GM18870 (cell line): ENCODE data around the gene COX14.
"Not testable (repeated sequence)": the region's sequence is repeated elsewhere in the genome, so short reads cannot be mapped to it uniquely, and the experiment has no call there.

ENCODE experiments used
- ATAC-seq: cut with Tn5 transposase; IDR thresholded peaks from one replicate; pipeline ENCODE4 v1.9.1; 2021; ENCODE audit warnings: moderate library complexity; ENCODE audit not compliant: unreplicated experiment

Gene COX14

DNA sequence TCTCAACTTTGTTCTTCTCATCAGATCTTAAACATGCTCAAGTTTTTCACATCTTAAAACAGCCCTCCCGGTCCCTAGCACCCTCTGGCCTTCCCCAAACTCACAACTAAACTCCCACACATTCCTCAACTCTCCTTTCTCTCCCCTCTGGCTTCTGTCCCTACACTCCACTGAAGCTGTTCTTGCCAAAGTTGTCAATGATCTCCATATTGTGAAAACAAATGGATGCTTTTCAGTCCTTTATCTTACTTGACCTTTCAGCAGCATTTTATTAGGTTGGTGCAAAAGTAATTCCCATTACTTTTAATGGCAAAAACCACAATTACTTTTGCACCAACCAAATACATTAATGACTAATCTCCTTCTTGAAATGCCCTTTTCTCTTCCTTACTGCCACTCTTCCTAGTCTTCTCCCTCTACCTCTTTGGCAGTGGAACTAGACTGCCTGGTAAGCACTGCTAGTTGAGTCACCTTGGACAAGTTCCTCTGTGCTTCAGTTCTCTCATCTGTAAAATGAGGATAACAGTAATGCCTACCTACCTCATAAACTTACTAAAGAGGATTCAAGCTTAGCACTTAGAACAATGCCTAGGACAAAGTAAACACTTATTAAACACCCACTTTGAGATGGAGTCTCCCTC is 39.1 kb downstream of the COX14 start:
- no peak for ATAC-seq

DNA sequence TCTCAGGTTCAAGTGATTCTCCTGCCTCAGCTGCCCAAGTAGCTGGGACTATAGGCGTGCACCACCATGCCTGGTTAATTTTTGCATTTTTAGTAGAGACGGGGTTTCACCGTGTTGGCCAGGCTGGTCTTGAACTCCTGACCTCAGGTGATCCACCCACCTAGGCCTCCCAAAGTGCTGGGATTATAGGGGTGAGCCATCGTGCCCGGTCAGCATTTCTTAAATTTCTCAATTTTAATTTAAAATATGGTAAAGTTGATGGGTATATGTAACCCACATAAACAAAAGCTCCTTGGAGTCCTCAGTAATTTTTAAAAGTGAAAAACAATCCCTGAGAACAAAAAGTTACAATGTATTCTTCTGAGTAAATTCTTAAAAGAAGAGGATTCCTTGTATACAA is 42.9 kb downstream of the COX14 start:
- not testable (repeated sequence) for ATAC-seq

DNA sequence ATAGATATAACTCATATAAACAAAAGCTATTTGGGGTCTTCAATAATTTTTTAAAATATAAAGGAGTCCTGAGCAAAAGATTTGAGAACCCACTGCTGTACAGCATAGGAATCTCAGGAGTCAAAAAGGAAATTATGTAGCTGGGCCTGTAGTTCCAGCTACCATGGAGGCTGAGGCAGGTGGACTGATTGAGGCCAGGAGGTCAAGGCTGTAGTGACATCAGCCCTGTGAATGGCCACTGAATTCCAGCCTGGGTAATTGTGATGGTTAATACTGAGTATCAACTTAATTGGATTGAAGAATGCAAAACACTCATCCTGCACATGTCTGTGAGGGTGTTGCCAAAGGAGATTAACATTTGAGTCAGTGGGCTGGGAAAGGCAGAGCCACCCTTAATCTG is 44.6 kb downstream of the COX14 start:
- no peak for ATAC-seq

DNA sequence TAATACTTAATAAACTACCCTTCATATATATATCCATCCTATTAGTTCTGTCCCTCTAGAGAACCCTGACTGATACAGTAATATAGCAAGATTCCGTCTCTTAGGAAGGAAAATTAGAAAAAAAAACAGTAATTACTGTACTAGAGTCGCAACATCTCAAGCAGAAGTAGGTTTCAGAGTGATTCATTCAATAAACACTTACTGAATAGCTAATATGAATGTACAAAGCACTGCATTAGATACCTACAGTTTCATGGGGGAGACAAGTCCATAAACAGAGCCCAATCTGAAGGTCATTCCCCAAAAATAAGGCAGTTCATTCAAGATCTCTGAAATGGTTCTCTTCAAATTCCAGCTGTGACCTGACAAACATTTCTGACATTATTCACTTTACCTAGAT is 45.2 kb downstream of the COX14 start:
- ATAC-seq: no peak

DNA sequence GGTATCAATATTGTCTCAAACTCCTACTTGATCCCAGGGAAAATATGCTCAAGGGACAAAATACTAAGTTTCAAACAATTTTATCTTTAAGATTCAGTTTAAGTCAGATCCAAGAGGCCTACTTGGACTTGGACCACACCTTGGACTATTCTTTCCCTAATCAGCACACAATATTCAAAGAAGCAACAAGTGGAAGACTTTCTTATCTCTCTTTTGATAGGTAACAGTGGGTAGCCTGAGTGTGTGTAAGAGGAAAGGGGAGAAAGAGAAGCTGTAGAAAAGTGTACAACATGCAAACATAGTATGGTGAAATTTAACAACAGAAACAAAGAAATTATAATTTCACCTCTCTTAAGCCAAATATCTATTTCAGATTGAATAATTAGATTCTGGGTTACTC is 48.6 kb downstream of the COX14 start:
- ATAC-seq: no peak

DNA sequence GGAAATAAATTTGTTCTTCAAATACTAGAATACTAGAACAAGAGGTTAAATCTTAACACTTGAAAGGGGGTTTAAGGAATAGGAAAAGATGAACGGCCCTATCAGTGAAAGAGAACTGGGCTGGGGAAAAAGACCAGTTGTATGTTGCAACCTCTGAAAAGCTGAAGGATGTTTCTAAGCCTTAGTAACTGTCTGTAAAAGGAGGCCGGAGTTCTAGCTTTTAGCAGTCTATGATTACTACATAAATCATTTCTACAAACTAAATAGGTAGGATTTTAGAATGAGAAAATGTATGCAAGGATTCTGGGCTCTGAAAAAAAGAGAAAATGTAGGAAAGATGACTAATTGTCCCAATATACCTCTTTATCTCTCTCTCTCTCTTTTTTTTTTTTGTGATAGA is 50.2 kb downstream of the COX14 start:
- ATAC-seq: no peak

DNA sequence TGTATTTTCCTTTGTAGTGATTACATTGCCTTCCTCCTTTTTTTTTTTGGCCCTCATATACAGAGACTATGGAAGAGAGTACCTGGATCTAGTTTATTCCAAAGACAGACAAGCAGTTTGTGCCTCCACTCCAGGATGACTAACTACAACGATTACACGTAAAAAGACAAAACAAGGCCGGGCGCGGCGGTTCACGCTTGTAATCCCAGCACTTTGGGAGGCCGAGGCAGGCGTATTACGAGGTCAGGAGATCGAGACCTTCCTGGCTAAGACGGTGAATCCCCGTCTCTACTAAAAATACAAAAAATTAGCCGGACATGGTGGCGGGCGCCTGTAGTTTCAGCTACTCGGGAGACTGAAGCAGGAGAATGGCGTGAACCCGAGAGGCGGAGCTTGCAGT is 52.9 kb downstream of the COX14 start:
- no peak for ATAC-seq

DNA sequence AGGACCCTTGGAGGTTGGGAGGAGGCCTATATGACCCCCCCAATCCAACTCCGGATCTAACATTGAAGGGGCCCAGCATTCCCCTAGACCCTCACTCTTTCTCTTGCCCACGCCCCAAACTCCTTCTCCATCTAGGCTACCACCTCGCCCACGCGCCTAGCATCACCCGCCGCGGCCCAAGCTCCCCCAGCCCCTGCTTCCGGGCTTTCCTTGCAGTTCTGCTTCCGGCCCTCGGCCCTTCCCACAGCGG is 54.7 kb downstream of the COX14 start:
- ATAC-seq: no peak

DNA sequence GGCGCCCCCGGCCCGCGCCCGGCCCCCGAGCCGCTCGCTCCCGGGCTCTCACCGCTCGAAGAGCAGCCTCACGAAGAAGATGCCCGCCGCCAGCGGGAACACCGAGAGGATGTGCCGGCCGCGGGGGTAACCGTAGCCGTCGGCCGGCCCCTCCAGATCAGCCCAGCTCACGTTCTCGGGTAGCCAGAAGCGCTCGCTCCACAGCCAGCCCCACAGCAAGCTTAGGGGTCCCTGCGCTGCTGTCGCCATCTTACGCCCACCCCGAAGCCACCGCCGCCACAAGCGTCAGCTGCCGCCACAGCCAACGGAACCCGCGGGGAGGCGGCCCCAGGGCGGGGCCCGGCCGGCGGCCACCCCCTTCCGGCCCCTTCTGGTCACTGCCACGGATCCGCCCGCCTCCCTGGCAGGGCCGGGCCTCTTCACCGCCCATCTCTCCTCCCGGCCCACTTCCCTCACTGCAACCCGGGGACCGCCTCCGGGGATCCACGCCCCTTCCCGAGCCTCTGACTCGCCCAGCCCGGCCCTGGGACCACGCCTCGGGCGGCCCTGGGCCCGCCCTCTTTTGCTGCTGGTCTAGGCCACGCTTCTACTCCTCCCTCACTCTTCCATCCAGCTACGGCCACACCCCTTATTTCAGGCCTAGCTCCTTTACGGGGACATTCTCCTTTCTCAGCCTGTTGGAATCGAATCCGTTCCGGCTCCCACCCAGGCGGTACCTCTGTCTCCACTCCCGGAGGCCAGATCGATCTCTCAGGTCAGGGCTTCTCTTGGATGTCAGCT is 55.2 kb downstream of the COX14 start, which contains the start of gene CERS5:
Gene CERS5, minus strand, starts transcription at position 321 of the 780 bp plus-strand sequence. Its CDS starts 72 bp downstream, at position 249.
- peak; percentile 94 for ATAC-seq
